Astrocyte of the hippocampus (primary cell): ENCODE data around the gene NCR3LG1.
"Not testable (repeated sequence)": the region's sequence is repeated elsewhere in the genome, so short reads cannot be mapped to it uniquely, and the experiment has no call there.

ENCODE experiments used
- DNase-seq: peaks from one replicate; pipeline ENCODE4 v3.0.0; 2011; ENCODE audit warnings: low read depth, low spot score

Gene NCR3LG1

DNA sequence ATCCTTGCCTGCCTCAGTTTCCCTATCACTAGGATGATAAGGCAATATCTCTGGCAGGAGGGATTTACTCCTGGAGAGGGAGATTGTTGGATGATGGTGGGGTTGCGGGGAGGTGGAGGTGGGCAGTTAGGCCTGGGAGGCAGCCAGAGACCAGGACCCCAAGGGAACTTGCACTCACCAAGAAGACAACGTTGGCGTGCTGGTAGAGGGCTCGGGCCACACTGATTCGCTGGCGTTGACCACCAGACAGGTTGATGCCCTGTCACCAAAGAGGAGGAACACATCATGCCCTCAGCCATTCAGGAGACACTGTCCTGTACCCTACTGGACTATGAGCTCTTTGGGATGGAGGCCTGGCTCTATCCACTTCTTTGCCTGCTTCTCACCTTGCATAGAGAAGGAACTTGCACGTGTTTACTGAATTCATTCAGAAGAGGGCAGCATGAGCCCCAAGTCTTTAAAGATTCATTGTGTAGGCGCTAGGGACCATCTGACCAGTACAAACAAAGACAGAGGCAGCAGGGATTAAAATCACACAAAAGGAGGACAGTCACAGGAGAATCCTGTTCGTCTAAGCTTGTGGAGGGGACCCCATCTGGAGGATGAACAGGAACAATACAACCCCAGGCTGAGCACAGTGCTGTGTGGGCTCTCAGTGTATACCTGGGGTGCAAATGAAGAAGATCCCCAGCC lies 61.0 kb downstream of the NCR3LG1 start:
- no peak for DNase-seq

DNA sequence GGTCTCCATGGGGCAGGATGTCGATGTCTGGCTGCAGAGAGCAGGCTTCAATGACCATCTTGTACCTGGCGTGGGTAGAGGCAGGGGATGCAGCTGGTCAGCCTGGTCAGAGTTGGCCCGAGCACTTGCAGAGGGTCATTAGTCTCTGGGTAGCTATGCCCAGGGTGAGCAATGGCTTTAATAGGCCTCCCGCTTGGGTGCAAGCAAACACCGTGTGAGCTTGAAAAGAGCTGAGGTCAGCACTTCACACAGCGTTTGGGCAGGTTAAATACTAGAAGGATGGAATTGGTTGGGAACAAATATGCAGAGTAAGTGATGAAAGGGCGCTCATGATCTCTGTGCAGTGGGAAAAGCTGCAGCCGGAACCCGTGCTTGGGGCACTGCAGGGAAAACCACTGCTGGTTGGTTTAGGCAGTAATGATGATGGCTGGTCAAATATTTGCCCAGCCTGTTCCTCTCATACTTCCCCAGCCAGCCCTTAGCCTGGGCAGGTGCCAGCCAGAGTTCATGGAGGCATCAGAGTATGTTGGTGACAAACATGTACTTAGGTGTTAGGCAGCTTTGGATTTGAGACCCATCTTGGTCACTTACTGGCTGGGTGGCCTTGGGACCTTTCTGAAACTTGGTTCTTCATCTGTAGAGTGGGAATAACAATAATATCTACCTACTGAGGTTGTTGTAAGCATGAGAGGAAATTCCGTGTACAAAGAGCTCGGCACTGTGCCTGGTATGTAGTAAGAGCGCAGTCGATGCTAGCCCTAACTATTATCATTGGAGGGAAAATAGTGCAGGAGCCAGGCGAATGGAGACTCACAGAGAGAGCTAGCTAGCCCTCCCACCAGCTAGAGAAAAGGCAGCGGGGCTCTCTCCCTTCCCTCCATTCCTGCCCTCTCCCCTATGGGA lies 62.1 kb downstream of the NCR3LG1 start:
- DNase-seq: no peak

DNA sequence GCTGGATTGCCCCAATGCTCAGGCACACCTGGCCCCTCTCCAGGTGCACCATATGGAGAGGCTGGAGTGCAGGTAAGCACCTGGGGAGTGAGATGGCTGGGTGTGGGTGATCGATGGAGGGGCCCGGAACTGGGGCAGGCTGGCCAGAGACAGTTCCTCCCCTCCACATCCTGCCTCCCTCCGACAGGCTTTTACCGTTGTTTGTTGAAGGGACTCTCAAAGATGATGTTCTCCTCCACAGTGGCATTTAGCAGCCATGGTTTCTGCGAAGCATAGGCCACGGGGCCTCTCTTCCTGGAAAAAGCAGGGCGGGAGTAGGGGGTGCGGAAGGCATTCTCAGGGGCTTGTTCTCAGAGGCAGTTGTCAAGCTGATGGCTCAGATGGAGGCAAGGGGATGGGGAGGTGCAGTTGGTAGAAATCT lies 62.7 kb downstream of the NCR3LG1 start:
- no peak for DNase-seq

DNA sequence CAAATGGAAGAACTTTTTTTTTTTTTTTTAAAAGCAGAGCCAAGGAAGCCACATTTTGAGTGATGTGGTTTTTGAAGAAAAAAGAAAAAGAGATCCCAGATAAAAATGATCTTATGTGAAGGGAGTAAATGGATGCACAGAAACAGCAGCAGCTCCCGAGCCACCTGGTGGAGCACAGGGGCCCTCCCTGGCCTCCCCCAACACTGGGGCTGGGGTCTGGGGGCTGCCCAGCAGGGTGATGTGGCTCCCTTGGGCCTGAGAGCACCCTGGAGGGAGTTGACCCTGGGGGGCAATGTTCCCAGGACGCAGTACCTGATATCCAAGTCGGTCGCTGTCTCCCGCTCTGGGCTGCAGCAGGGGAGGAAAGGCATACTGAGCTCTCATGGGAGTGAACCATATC lies 63.4 kb downstream of the NCR3LG1 start:
- no peak for DNase-seq

DNA sequence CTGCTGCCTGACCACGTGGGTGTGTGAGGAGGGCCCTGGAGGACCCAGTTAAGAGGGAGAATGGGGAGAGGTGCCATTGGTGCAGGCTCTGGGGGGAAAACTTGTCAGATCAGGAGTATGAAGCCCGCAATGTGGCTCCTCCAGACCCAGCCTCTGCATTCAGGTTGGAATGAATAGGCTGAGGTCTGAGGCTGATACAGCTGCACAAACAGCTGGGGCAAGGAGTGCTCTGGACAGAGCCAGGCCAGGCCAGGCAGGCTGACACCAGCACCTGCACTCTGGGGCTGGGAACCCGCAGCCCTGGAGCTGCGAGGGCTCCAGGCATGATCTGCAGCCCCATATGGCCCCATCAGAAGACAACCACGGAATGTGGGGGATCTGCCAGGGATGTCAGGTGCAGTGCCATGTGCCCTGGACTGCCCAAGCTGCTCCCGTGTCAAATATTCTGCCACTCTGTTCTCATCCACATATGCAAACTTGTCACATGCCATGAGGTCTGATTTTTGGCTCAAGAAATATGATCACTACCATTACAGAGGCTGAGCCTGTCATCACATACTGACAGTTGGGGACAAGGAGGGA lies 64.0 kb downstream of the NCR3LG1 start:
- DNase-seq: no peak

DNA sequence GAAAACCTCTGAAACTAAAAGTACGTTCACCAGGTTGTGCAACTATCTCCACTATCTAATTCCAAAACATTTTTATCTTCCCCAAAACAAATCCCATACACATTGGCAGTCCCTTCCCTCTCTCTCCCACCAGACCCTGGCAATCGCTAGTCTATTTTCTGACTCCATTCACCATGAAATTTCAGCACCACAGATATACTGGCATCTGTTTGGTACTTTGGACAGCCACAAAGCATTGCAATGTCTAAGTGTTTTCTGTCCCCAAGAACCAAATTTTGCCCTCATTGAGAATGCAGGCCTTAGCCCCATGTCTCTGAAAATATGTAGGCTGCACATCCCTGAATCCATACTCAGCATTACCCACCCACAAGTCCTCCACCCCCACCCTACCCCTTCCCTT lies 64.9 kb downstream of the NCR3LG1 start:
- DNase-seq: no peak

DNA sequence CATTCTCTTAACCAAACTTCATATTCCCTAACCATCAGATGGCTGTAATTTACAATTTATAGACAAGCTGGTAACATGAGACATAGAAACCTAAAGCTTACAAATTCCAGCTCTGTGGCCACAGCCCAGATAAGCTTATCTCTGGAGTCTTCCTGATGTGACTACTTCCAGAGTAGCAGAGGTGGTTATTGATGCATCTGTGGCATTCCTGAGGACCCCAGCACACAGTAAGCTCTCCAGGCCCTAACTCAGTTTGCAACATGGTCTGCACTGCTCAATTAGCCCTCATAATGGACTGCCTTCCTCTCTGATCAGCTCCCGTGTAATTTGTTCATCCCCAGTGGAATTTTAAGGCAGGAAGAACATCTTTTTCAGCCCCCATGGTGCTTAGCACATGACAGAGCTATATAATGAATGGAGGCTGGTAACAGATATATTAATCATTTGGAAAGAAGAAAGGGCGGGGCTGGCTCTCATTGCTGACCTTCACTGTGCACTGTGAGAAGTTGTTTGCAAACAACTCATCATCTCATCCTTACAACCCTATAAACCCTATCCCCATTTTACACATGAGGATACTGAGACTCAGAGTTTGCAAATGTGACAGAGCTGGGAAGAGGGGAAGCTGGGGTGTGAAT lies 67.0 kb downstream of the NCR3LG1 start:
- no peak for DNase-seq

DNA sequence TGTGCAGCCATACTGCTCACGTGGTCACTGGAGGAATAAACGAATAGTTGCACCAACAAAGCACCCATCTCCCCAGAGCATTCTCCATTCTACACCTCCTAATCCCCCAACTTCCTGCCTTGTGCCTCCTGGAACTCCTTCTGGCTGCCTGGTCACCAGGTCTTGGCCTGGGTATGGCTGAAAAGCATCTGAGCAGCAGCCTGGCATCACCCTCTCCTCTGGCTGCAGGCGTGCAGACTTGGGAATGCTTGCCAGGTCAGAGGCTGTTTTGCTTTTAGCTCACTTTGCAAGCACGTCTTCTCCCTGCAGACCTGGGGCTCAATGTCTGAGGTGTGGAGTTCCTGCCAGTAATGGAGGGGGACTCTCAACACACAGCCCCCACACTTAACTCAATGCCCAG lies 70.2 kb downstream of the NCR3LG1 start:
- DNase-seq: no peak

DNA sequence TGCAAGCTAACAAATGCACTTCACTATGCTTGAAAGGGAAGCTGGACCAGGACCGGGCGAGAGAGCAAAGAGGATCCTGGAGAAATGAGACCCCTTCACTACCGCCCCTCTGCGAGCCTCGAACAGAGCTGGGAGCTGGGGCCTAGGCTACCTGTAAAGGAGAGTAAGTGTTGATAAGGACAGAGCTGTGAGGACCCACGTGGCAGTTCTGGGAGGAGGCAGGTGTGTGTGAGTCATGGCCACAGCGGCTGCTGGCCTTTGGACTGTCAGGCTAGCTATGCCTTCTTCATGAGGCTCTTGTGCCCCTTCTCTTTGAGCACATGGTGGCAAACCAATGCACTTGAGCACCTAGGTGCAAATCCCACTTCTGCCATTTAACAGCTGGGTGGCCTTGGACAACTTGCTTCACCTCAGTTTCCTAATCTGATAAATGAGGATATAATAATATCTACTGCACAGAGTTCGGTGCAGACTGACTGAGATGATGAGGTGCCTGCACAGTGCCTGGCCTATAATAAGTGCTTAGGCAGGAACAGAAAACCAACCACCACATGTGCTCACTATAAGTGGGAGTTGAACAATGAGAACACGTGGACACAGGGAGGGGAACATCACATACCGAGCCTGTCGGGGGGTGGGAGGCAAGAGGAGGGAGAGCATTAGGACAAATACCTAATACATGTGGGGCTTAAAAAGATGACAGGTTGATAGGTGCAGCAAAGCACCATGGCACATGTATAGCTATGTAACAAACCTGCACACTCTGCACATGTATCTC lies 72.1 kb downstream of the NCR3LG1 start:
- no peak for DNase-seq

DNA sequence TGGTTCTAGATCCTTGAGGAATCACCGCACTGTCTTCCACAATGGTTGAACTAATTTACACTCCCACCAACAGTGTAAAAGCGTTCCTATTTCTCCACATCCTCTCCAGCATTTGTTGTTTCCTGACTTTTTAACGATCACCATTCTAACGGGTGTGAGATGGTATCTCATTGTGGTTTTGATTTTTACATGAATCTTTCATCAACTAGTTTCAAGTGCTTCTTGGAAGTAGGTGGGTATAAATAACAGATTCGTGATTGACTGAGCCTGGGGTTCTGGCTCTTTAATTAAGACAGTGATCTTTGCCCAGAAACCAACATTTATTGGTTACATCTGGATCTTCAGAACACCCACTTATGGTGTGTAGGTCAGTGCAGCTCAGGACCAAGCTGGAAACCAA lies 74.6 kb downstream of the NCR3LG1 start:
- not testable (repeated sequence) for DNase-seq
